ENCODE measurements around the gene RTP2. TPM values are rescaled to one million over a fixed set of nuclear protein-coding genes. Genes with fewer than 3 reads are reported as not detected.
"Not testable (repeated sequence)": the region's sequence is repeated elsewhere in the genome, so short reads cannot be mapped to it uniquely, and the experiment has no call there.

RTP2 gene
- total RNA-seq, 1 donor from 2014 or later = not detected

GRCh38 chr3:187685948-187686347, 16.4 kb downstream of the RTP2 start:
- no peak for DNase-seq (ENCODE audit: extremely low spot score in 2 of 2)
- intact Hi-C loops (cut with DNase I) = no loop called here
- Histone ChIP-seq H3K9me3 (peaks cover 3% of the 10 kb centered on the region), H3K4me3 (no peak overlapping the region), H3K27ac (no peak overlapping the region), H3K36me3 (no peaks in the 10 kb centered on the region), H3K4me1 (no peaks in the 10 kb centered on the region), H3K27me3 (no peaks in the 10 kb centered on the region)
- TF ChIP-seq CTCF (IDR thresholded peaks at IDR 0.05) (no peak), POLR2A (IDR thresholded peaks at IDR 0.05) (no peak), POLR2AphosphoS5 (IDR thresholded peaks at IDR 0.05; ENCODE audit: insufficient read depth in 1 of 2, low read depth in 1 of 2) (no peak)

GRCh38 chr3:187684880-187685279, 17.5 kb downstream of the RTP2 start:
- no peaks in the 10 kb centered on the region for H3K27me3 ChIP-seq
- no peak overlapping the region for H3K4me3 ChIP-seq
- no peak overlapping the region for H3K27ac ChIP-seq
- TF ChIP-seq CTCF (IDR thresholded peaks at IDR 0.05) = no peak
- no peak for TF ChIP-seq POLR2AphosphoS5 (IDR thresholded peaks at IDR 0.05; ENCODE audit: insufficient read depth in 1 of 2, low read depth in 1 of 2)
- no peak for TF ChIP-seq POLR2A (IDR thresholded peaks at IDR 0.05)
- H3K36me3 ChIP-seq = no peaks in the 10 kb centered on the region
- peaks cover 3% of the 10 kb centered on the region for H3K9me3 ChIP-seq
- no peaks in the 10 kb centered on the region for H3K4me1 ChIP-seq
- intact Hi-C loops (cut with DNase I) = no loop called here
- no peak for DNase-seq (ENCODE audit: extremely low spot score in 2 of 2)

GRCh38 chr3:187684444-187684843, 17.9 kb downstream of the RTP2 start:
- Histone ChIP-seq H3K27ac (no peak overlapping the region), H3K4me3 (no peak overlapping the region), H3K4me1 (no peaks in the 10 kb centered on the region), H3K9me3 (peaks cover 3% of the 10 kb centered on the region), H3K27me3 (no peaks in the 10 kb centered on the region), H3K36me3 (no peaks in the 10 kb centered on the region)
- no peak for DNase-seq (ENCODE audit: extremely low spot score in 2 of 2)
- intact Hi-C loops (cut with DNase I) = no loop called here
- TF ChIP-seq CTCF (IDR thresholded peaks at IDR 0.05) = no peak
- TF ChIP-seq POLR2A (IDR thresholded peaks at IDR 0.05) = no peak
- no peak for TF ChIP-seq POLR2AphosphoS5 (IDR thresholded peaks at IDR 0.05; ENCODE audit: insufficient read depth in 1 of 2, low read depth in 1 of 2)

- H3K36me3 ChIP-seq; H3K9me3 ChIP-seq; H3K27ac ChIP-seq; H3K4me1 ChIP-seq; H3K4me3 ChIP-seq; DNase-seq (ENCODE audit: extremely low spot score in 2 of 2); H3K27me3 ChIP-seq; intact Hi-C loops (cut with DNase I): not testable (repeated sequence)
Observed at GRCh38 chr3:187681756-187682155, 20.6 kb downstream of the RTP2 start.

- DNase-seq (ENCODE audit: extremely low spot score in 2 of 2) = no peak
- no peak for TF ChIP-seq POLR2A (IDR thresholded peaks at IDR 0.05)
- peak; percentile 74 to 92 (median 83) for TF ChIP-seq CTCF (IDR thresholded peaks at IDR 0.05)
Observed at GRCh38 chr3:187679638-187680396, 22.5 kb downstream of the RTP2 start.

More at GRCh38 chr3:187679638-187680396, 22.5 kb downstream of the RTP2 start:
- Histone ChIP-seq H3K4me1 (no peaks in the 10 kb centered on the region), H3K36me3 (no peaks in the 10 kb centered on the region), H3K9me3 (no peaks in the 10 kb centered on the region), H3K4me3 (no peak overlapping the region), H3K27ac (no peak overlapping the region), H3K27me3 (no peaks in the 10 kb centered on the region)
- intact Hi-C loops (cut with DNase I) = loop anchor here (5.0 kb wide), 2 partner anchors 363 to 463 kb away; no protein-coding TSS in a partner anchor
